Activated CD8-positive, alpha-beta T cell treated with anti-CD3 and anti-CD28 coated beads for 36 hours (primary cell): ENCODE results near the gene SLC18A2. TPM values are rescaled to one million over a fixed set of nuclear protein-coding genes. Genes with fewer than 3 reads are reported as not detected.

Source experiments
- ATAC-seq: fragments of 200-7000 bp; cut with Tn5 transposase; one replicate; pipeline ENCODE4 v1.10.0; 2021; ENCODE audit warnings: mild to moderate bottlenecking, moderate library complexity
- CTCF ChIA-PET: fragments of 350-600 bp; sonication (Branson Sonifier 250); formaldehyde crosslinking; loops from one replicate; lab custom pipeline; 2021; ENCODE audit warnings: antibody characterized with exemption; lab: Charles Lee
- POLR2A ChIA-PET: fragments of 350-600 bp; sonication (Branson Sonifier 250); formaldehyde crosslinking; loops from one replicate; lab custom pipeline; 2021; ENCODE audit warnings: antibody characterized with exemption; lab: Charles Lee
- DNase-seq: peaks from one replicate; pipeline ENCODE4 v3.0.0-alpha.2; 2020
- H3K27ac Mint-ChIP-seq: one replicate; pipeline ENCODE4 v1.8.0; 2021; ENCODE audit warnings: mild to moderate bottlenecking, mixed read lengths
- H3K27me3 Mint-ChIP-seq: one replicate; pipeline ENCODE4 v1.8.0; 2021; ENCODE audit warnings: mixed read lengths
- H3K36me3 Mint-ChIP-seq: one replicate; pipeline ENCODE4 v1.8.0; 2021; ENCODE audit warnings: low read depth, mixed read lengths
- H3K4me1 Mint-ChIP-seq: one replicate; pipeline ENCODE4 v1.8.0; 2021; ENCODE audit warnings: low read depth, mixed read lengths
- H3K4me3 Mint-ChIP-seq: one replicate; pipeline ENCODE4 v1.8.0; 2021; ENCODE audit warnings: mild to moderate bottlenecking, moderate library complexity, mixed read lengths
- H3K9me3 Mint-ChIP-seq: one replicate; pipeline ENCODE4 v1.8.0; 2021; ENCODE audit warnings: mixed read lengths
- intact Hi-C: fragments of 100-400 bp; cut with micrococcal nuclease; formaldehyde crosslinking; loops from one replicate; pipeline ENCODE4 v1.10.0; 2022
- total RNA-seq, 2 experiments: library from RNA; stranded (reverse); gene quantifications; one replicate each; pipeline ENCODE4 v1.2.3, GENCODE V29; 2021
- TF ChIP-seq, protein P1 (sequence below): fragments of 200-600 bp; IDR thresholded peaks from one replicate; pipeline ENCODE4 v1.8.0; 2022; ENCODE audit warnings: antibody characterized with exemption, mild to moderate bottlenecking

The SLC18A2 gene
- total RNA-seq, 2 experiments from 2014 or later: 0.14 TPM; not detected in 1

DNA sequence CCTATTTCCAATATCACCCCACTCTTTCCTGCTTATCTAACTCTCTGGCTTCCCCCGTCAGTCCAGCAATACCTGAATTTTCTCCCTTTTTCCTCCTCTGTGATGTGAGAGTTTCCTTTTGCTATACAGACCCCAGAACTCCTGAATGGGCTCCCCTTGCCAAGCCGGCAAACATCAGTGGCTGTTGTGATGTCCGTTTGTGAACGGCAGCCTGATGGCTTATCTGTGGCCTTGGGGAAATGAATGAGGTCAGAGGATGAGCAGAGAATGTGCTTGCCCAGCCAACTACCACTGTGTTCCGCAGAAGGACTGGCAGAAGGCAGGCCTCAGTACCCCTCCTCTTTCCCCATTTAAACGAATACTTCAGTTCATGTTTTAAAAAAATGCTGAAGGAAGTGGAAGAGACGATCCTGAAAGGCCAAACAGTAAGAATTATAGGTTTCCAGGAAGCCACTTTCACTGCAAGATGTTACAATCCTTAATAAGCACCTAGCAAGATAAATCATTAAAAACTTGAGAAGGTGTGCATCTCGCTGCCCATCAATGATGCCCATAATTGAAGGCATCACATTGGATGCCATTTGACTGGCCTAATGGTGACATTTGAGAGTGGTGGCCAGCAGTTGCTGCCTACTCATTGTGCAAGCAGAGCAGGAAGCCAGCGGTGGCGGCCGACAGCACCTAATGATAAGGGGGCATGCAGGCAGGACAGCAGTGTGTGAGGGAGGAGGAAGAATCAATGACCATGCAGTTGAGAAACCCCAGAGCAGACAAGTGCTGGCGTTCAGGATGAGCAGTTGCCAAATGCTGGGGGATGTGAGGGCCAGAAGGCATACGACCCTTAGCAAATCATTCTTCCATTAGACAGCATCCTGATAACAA is 31.5 kb downstream of the SLC18A2 start:
- H3K36me3 Mint-ChIP-seq: no peaks in the 10 kb centered on the region
- intact Hi-C loops: no loop called here
- H3K4me3 Mint-ChIP-seq: no peak overlapping the region
- CTCF ChIA-PET: no interaction called here
- TF ChIP-seq, protein P1, sequence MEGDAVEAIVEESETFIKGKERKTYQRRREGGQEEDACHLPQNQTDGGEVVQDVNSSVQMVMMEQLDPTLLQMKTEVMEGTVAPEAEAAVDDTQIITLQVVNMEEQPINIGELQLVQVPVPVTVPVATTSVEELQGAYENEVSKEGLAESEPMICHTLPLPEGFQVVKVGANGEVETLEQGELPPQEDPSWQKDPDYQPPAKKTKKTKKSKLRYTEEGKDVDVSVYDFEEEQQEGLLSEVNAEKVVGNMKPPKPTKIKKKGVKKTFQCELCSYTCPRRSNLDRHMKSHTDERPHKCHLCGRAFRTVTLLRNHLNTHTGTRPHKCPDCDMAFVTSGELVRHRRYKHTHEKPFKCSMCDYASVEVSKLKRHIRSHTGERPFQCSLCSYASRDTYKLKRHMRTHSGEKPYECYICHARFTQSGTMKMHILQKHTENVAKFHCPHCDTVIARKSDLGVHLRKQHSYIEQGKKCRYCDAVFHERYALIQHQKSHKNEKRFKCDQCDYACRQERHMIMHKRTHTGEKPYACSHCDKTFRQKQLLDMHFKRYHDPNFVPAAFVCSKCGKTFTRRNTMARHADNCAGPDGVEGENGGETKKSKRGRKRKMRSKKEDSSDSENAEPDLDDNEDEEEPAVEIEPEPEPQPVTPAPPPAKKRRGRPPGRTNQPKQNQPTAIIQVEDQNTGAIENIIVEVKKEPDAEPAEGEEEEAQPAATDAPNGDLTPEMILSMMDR: no peak
- POLR2A ChIA-PET: no interaction called here
- no peaks in the 10 kb centered on the region for H3K27me3 Mint-ChIP-seq
- H3K4me1 Mint-ChIP-seq: no peaks in the 10 kb centered on the region
- no peak overlapping the region for H3K27ac Mint-ChIP-seq
- no peaks in the 10 kb centered on the region for H3K9me3 Mint-ChIP-seq
- no peak for DNase-seq
- no peak for ATAC-seq

DNA sequence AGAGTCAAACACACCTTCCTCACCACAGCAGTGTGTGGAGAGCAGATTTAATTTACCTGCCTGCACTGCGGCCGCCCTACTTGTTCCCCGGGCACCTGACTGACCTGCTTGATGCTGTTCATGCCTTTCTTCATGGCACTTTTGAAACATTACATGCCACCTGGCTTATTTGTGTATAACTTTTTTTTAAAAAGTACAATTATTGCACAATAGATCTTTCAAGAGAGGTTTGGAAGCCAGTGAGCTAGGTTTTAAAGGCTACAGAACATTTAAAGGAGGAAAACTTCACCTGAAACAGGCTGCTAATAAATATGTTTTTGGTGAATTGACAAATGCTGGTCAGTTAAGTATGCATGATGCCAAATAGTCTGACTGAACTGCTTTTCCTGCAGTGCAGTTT is 33.1 kb downstream of the SLC18A2 start:
- no peaks in the 10 kb centered on the region for H3K27me3 Mint-ChIP-seq
- no peaks in the 10 kb centered on the region for H3K36me3 Mint-ChIP-seq
- H3K4me3 Mint-ChIP-seq: no peak overlapping the region
- TF ChIP-seq, protein P1: no peak
- intact Hi-C loops: no loop called here
- H3K27ac Mint-ChIP-seq: no peak overlapping the region
- no peaks in the 10 kb centered on the region for H3K4me1 Mint-ChIP-seq
- no peaks in the 10 kb centered on the region for H3K9me3 Mint-ChIP-seq
- ATAC-seq: no peak
- CTCF ChIA-PET: no interaction called here
- POLR2A ChIA-PET: no interaction called here
- no peak for DNase-seq

DNA sequence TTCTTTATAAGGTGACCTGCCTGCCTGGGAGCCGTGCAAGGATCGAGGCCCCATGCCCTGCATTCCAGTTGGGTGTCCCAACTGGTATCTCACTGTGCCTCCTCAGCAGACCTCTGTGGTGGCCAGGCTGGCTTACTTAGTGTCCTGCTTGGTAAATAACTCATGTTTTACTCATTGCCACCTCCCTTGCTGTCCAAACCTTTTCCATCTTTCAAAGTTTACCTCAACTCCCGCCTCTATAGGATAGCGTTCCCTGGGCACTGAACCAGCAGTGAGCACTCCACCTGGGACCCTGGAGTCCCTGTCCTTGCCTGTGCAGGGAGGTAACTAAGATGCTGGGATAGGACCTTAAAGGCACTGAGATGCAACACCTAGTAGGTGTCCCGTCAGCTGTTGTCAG is 33.6 kb downstream of the SLC18A2 start:
- Mint-ChIP-seq H3K4me3 (no peak overlapping the region), H3K4me1 (no peaks in the 10 kb centered on the region), H3K36me3 (no peaks in the 10 kb centered on the region), H3K9me3 (no peaks in the 10 kb centered on the region), H3K27me3 (no peaks in the 10 kb centered on the region), H3K27ac (no peak overlapping the region)
- ATAC-seq (no peak), DNase-seq (no peak)
- TF ChIP-seq, protein P1: no peak
- ChIA-PET CTCF (no interaction called here), POLR2A (no interaction called here)
- intact Hi-C loops: no loop called here

DNA sequence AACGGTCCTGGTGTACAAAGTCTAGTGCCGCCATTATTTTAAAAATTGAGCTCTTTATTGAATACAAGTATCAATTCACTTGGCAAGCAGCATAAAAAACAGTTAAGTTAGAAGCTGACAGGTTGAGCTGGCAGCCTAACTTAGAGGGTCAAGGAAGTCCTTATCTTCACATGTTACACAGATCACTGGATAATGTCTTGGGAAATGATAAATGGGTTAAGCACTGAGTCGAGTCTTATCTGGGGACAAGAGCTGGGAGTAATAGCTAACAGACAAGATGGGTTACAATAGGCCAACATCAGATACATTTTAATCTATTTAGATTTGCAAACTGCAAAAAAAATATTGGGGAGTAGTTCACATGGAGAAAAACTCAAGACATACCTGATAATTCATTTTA is 34.2 kb downstream of the SLC18A2 start:
- H3K27ac Mint-ChIP-seq: no peak overlapping the region

More for the DNA sequence above, 34.2 kb downstream of the SLC18A2 start:
- DNase-seq: no peak
- Mint-ChIP-seq H3K36me3 (no peaks in the 10 kb centered on the region), H3K4me3 (no peak overlapping the region), H3K4me1 (no peaks in the 10 kb centered on the region), H3K9me3 (no peaks in the 10 kb centered on the region), H3K27me3 (no peaks in the 10 kb centered on the region)
- POLR2A ChIA-PET: no interaction called here
- TF ChIP-seq, protein P1: no peak
- CTCF ChIA-PET: interaction anchor here (0.6 kb wide), 1 partner anchor 59 kb away, joined by 4 read pairs; no protein-coding TSS in a partner anchor
- intact Hi-C loops: loop anchor here (5.0 kb wide), 1 partner anchor 58 kb away; no protein-coding TSS in a partner anchor
- ATAC-seq: no peak
